DMS 273 (cell line): ENCODE data around the gene CACNG8.
"Not testable (repeated sequence)": the region's sequence is repeated elsewhere in the genome, so short reads cannot be mapped to it uniquely, and the experiment has no call there.

ENCODE experiments used
- DNase-seq: peaks from one replicate; lab custom pipeline; 2025; ENCODE audit not compliant: unreplicated experiment; lab: John Stamatoyannopoulos, UW

The CACNG8 gene

DNA sequence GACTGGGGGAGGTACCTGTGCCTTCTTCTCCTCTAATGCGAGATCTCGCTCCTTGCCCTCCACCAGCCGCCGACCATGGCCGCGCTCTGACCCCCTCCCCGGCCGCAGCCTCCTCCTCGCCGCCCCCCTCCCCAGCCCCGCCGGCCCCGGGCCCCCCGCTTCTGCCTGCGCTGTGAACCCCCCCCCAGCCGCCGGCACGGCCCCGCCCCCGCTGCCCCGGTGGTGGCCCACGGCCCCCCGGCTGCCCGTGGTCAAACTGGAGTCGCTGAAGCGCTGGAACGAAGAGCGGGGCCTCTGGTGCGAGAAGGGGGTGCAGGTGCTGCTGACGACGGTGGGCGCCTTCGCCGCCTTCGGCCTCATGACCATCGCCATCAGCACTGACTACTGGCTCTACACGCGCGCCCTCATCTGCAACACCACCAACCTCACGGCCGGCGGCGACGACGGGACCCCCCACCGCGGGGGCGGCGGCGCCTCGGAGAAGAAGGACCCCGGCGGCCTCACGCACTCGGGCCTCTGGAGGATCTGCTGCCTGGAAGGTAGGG lies at the start of gene CACNG8:
CACNG8 (plus strand) TSS at position 51 of the 545 bp plus-strand sequence.
- no peak for DNase-seq

DNA sequence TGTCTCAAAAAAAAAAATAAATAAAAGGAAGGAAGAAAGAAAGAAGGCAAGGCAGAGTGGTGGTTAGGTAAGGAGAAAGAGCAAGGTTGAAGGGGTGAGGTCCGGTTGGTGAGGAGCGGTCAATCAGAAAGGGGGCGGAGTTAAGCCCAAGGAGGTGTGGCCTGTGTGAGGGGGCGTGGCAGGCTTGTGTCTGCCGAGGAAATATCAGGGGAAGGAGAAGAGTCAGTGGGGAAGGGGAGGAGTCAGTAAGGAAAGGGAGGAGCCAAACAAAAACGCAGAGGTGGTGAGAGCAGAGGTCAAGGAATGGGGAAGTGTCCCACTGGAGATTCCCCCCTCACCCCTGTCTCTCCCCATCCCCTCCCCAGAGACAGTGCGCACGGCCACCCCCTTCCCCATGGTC lies 47.7 kb upstream of the CACNG8 start:
- DNase-seq: no peak

DNA sequence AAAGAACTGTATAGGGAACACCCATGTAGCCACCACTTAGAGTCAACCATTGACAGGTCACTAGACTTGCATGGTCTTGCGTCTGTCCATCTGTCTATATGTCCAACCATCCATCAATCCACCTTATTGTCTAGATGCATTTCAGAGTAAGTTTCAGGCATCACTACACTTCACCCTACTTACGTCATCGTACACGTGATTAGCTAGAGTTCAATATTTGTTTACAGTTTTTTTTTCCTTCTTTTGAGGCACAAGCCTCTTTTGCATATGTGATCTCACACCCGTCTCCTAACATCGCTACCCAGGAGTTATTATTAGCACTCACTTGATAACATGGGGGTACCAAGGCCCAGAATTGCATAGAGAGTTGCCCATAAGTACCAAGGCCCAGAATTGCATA lies 46.7 kb upstream of the CACNG8 start:
- no peak for DNase-seq

GRCh38 chr19:53917356-53917755 lies 45.4 kb upstream of the CACNG8 start:
- DNase-seq: no peak

DNA sequence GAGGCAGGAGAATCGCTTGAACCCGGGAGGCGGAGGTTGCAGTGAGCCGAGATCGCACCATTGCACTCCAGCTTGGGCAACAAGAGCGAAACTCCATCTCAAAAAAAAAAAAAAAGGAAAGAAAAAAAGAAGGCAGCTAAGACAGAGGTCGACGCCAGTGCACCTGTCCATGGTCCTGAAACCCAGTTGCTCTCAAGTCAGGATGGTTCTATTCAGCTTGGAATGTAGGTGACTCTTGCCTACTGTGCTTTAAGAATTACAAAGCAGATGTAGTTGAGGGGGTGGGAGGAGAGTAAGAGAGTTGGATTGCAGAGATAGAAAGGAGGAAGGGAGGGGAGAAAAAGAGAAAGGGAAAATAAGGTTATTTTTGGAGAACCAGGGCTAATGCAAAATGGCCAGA lies 35.0 kb upstream of the CACNG8 start:
- peak; percentile 33 for DNase-seq

- DNase-seq: no peak
Measured at GRCh38 chr19:53936029-53936428, 26.7 kb upstream of the CACNG8 start.

DNA sequence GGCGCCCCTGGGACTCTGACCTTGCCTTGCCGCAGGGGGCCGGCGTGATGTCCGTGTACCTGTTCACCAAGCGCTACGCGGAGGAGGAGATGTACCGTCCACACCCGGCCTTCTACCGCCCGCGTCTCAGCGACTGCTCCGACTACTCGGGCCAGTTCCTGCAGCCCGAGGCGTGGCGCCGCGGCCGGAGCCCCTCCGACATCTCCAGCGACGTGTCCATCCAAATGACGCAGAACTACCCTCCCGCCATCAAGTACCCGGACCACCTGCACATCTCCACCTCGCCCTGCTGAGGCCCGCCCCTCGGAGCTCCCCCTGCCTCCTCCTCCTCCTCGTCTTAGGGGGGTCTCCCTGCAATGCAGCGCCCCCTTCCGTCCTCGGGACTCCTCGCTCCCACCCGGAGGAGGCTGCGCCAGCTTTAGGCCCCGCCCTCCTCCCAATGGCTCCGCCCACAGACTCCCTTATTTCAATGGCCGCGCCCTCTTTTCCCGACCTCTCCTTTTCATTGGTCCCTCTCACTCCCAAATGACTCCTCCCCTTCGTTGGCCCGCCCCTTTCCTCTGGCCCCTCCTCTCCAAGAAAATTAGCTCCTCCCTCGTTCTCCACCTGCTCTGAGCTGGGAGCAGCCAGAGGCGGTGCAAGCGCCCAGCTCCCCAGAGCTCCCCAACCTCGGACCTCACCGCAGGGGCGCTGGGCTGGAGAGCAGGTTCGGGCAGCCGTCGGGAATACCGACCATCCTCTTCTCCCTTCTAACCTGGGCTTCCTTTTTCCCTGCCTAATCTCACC lies 20.5 kb upstream of the CACNG8 start:
- peak; percentile 15 for DNase-seq

- DNase-seq: no peak
Measured at GRCh38 chr19:53944416-53944815, 18.3 kb upstream of the CACNG8 start.

GRCh38 chr19:53944933-53945332 lies 17.8 kb upstream of the CACNG8 start:
- DNase-seq: no peak

- DNase-seq: peak; percentile 27
Measured at GRCh38 chr19:53945441-53945840, 17.3 kb upstream of the CACNG8 start.

DNA sequence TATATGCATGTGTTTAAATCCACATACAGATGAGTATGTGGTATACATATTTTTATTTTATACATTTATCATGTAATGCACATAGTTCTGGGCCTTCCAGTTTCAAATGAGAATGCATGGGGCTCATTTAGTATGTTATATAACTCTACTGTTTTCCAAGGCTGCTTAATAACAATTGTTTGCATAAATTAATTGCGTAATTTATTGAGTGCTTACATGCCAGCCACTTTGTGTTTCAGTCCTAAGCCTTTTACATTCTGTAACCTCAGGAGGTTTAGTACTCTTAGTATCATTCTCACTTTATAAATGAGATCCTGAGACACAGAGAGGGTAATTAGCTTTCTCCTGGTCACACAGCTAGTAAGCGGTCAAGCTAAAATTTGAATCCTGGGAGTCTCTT lies 16.7 kb upstream of the CACNG8 start:
- DNase-seq: no peak

- no peak for DNase-seq
Measured at GRCh38 chr19:53947624-53948023, 15.1 kb upstream of the CACNG8 start.

GRCh38 chr19:53948611-53949010 lies 14.1 kb upstream of the CACNG8 start:
- DNase-seq: not testable (repeated sequence)

- no peak for DNase-seq
Measured at GRCh38 chr19:53951436-53951835, 11.3 kb upstream of the CACNG8 start.

GRCh38 chr19:53951947-53952346 lies 10.8 kb upstream of the CACNG8 start:
- DNase-seq: no peak

DNA sequence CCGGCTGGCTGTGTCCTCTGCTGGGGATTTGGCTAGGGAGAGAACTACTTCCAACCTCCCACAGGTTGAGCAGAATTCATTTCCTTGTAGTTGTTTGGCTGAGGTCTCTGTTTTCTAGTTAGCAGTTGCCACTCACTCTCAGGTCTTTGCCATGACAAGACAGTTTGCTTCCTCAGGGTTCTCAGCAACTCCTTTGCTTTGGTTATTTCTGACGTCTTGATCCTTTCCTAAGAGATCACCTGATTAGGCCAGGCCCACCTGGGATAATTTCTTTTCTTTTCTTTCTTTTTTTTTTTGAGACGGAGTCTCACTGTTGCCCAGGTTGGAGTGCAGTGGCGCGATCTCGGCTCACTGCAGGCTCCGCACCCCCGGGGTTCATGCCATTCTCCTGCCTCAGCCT lies 9.4 kb upstream of the CACNG8 start:
- no peak for DNase-seq

- DNase-seq: no peak
Measured at GRCh38 chr19:53957448-53958167, 5.1 kb upstream of the CACNG8 start.

DNA sequence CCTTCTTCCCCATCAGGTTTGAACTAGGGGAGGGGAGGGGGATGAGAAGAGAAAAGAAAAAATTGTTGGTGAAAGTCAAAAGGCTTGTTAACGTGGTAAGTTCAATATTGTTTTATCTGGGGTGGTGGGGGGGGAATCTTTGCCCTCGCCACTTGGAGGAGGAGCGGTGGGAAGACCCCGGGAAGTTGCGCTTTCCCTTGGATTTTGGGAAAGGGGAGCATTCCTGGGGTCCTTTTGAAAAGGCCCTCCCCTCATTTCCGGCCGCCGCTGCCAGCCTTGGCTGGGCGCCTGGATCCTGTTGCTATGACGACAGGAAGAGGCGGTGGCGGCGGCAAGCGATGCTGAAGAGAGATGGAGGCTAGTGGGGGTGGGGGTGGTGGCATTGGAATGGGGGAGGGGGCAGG lies 4.6 kb upstream of the CACNG8 start:
- peak; percentile 53 for DNase-seq

GRCh38 chr19:53958823-53959757 lies 3.6 kb upstream of the CACNG8 start:
- DNase-seq: no peak

DNA sequence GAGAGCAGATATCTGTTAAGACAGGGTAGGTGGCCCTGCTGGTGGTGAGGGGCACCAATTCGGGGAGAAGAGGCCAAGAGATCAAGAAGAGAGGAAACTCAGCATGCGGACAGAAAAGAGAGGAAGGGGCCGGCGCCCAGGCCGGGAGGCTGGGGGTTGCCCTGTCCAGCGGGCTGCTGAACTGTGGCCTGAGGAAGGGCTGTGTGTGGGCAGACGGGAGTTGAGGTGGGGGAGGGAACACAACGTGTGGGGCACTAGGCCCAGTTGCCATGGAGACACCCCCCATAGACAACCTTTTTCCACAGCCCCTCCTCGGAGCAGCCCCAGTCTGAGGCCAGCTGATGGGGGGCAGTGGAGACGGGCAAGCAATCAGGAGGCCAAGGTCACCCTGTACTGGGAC lies 2.5 kb upstream of the CACNG8 start:
- DNase-seq: no peak

DNA sequence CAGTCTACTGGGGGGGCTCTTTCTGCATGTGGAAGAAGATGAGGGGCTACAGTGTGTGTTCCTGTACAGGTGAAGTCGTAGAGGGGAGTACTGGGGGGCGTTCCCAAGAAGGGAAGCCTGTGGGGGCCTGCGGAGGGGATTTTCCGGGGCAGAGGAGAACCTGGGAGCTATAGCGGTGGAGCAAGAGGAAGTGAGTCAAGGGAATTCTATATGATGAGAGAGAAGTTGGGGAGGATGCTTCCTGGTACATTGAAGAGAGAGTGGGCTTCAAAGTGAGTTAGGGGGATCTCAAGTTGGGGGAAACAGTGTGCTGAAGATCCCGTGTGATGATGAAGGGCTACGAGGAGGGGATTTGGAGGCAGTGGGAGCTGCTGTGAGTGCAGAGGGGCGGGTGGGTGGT lies 1.9 kb upstream of the CACNG8 start:
- DNase-seq: no peak
